HG03095 (cell line): ENCODE results near the gene PPP1R1A.
A peak's percentile ranks its signal among the peaks of the same experiment; 100 is the strongest.

ENCODE experiments used
- ATAC-seq: cut with Tn5 transposase; IDR thresholded peaks from one replicate; pipeline ENCODE4 v1.9.1; 2021; ENCODE audit warnings: moderate library complexity; ENCODE audit not compliant: unreplicated experiment

Gene PPP1R1A

GRCh38 chr12:54572881-54573280 lies 15.6 kb downstream of the PPP1R1A start:
- ATAC-seq, result no peak

- no peak for ATAC-seq
These were observed 17.0 kb downstream of the PPP1R1A start for GRCh38 chr12:54571193-54572188.

- ATAC-seq, result no peak
These were observed 18.4 kb downstream of the PPP1R1A start for GRCh38 chr12:54569995-54570528.

- no peak for ATAC-seq
These were observed 19.4 kb downstream of the PPP1R1A start for GRCh38 chr12:54569072-54569471.

GRCh38 chr12:54566792-54567191 lies 21.7 kb downstream of the PPP1R1A start:
- ATAC-seq, result no peak

- ATAC-seq, result no peak
These were observed 22.4 kb downstream of the PPP1R1A start for GRCh38 chr12:54565986-54566544.

GRCh38 chr12:54565310-54565985 lies 23.0 kb downstream of the PPP1R1A start:
- no peak for ATAC-seq

GRCh38 chr12:54564768-54565167 lies 23.7 kb downstream of the PPP1R1A start:
- no peak for ATAC-seq

- no peak for ATAC-seq
These were observed 24.7 kb downstream of the PPP1R1A start for GRCh38 chr12:54563787-54564186.

- ATAC-seq, result no peak
These were observed 25.6 kb downstream of the PPP1R1A start for GRCh38 chr12:54562750-54563356.

GRCh38 chr12:54561164-54561563 lies 27.3 kb downstream of the PPP1R1A start:
- ATAC-seq, result no peak

GRCh38 chr12:54560374-54560858 lies 28.0 kb downstream of the PPP1R1A start:
- peak; percentile 100 for ATAC-seq

- no peak for ATAC-seq
These were observed 29.7 kb downstream of the PPP1R1A start for GRCh38 chr12:54558759-54559158.

GRCh38 chr12:54558311-54558710 lies 30.1 kb downstream of the PPP1R1A start:
- ATAC-seq, result no peak

- ATAC-seq, result no peak
These were observed 32.7 kb downstream of the PPP1R1A start for GRCh38 chr12:54555670-54556257.

- ATAC-seq, result no peak
These were observed 38.5 kb downstream of the PPP1R1A start for GRCh38 chr12:54549774-54550451.

- no peak for ATAC-seq
These were observed 41.9 kb downstream of the PPP1R1A start for GRCh38 chr12:54546511-54546910.

- no peak for ATAC-seq
These were observed 43.7 kb downstream of the PPP1R1A start for GRCh38 chr12:54544743-54545142.

GRCh38 chr12:54543526-54543925 lies 44.9 kb downstream of the PPP1R1A start:
- no peak for ATAC-seq

GRCh38 chr12:54541751-54542290 lies 46.6 kb downstream of the PPP1R1A start:
- ATAC-seq, result no peak
